ENCODE results near the gene RANGAP1.
"Not testable (repeated sequence)": the region's sequence is repeated elsewhere in the genome, so short reads cannot be mapped to it uniquely, and the experiment has no call there.

Gene RANGAP1

GRCh38 chr22:41261541-41262249 lies 24.3 kb downstream of the RANGAP1 start:
- no peak overlapping the region for H4K91ac ChIP-seq (ENCODE audit: low read length)
- peaks cover 21% of the 10 kb centered on the region for H3K4me1 ChIP-seq (ENCODE audit: control insufficient read depth, insufficient read depth, low read depth, low read length)
- H3K79me1 ChIP-seq (replicated peaks; ENCODE audit: low read length, poor library complexity, severe bottlenecking), result peaks cover 53% of the 10 kb centered on the region
- H2AK5ac ChIP-seq (ENCODE audit: low read length, severe bottlenecking), result no peak overlapping the region
- no peak overlapping the region for H3K4me3 ChIP-seq (ENCODE audit: insufficient read depth in 1 of 2, low read depth in 1 of 2, low read length in 2 of 2)
- H3K4me2 ChIP-seq (ENCODE audit: low read length, poor library complexity, severe bottlenecking), result no peak overlapping the region
- no peak overlapping the region for H3K4ac ChIP-seq (ENCODE audit: low read depth in 1 of 2, low read length in 2 of 2)
- H2BK12ac ChIP-seq (ENCODE audit: low read length in 2 of 2), result no peak overlapping the region
- H3K9me3 ChIP-seq (ENCODE audit: control insufficient read depth, low read length), result no peaks in the 10 kb centered on the region
- no peak overlapping the region for H2BK5ac ChIP-seq (ENCODE audit: low read depth, low read length, poor library complexity, severe bottlenecking)
- no peak overlapping the region for H3K27ac ChIP-seq (ENCODE audit: low read length, poor library complexity, severe bottlenecking)
- no peak overlapping the region for H3K18ac ChIP-seq (ENCODE audit: low read depth in 1 of 2, low read length in 2 of 2)
- no peak for DNase-seq
- no peak overlapping the region for H2AFZ ChIP-seq (ENCODE audit: low read depth, low read length)
- no peaks in the 10 kb centered on the region for H3K27me3 ChIP-seq (ENCODE audit: control insufficient read depth in 1 of 2, insufficient read depth in 1 of 2, low read length in 2 of 2)
- H3K9ac ChIP-seq (ENCODE audit: low read length), result no peak overlapping the region
- peaks cover 83 to 90% of the 10 kb centered on the region in 2 experiments for H3K36me3 ChIP-seq (ENCODE audit: control insufficient read depth in 1 of 2, insufficient read depth in 2 of 2, low read depth in 1 of 2, low read length in 2 of 2)
- WGBS, result 97% methylated on average over 12 of the region's 12 CpGs
- H3K14ac ChIP-seq (ENCODE audit: low read length in 2 of 2), result no peak overlapping the region
- no peak overlapping the region for H4K8ac ChIP-seq (ENCODE audit: low read length)
- H2BK15ac ChIP-seq (ENCODE audit: low read depth, poor library complexity, severe bottlenecking), result no peak overlapping the region
- H2BK120ac ChIP-seq (ENCODE audit: low read depth, low read length), result no peak overlapping the region
- no peak overlapping the region for H3K23ac ChIP-seq (ENCODE audit: low read length in 2 of 2)

GRCh38 chr22:41260871-41261270 lies 25.1 kb downstream of the RANGAP1 start:
- Histone ChIP-seq H3K23ac (ENCODE audit: low read length in 2 of 2) (no peak overlapping the region), H3K4me2 (ENCODE audit: low read length, poor library complexity, severe bottlenecking) (no peak overlapping the region), H3K27ac (ENCODE audit: low read length, poor library complexity, severe bottlenecking) (no peak overlapping the region), H2BK120ac (ENCODE audit: low read depth, low read length) (no peak overlapping the region), H4K8ac (ENCODE audit: low read length) (no peak overlapping the region), H2BK5ac (ENCODE audit: low read depth, low read length, poor library complexity, severe bottlenecking) (no peak overlapping the region), H3K4me1 (ENCODE audit: control insufficient read depth, insufficient read depth, low read depth, low read length) (peaks cover 30% of the 10 kb centered on the region), H3K36me3 (ENCODE audit: control insufficient read depth in 1 of 2, insufficient read depth in 2 of 2, low read depth in 1 of 2, low read length in 2 of 2) (peaks cover 88 to 91% of the 10 kb centered on the region in 2 experiments), H3K18ac (ENCODE audit: low read depth in 1 of 2, low read length in 2 of 2) (no peak overlapping the region), H3K9ac (ENCODE audit: low read length) (no peak overlapping the region), H3K79me1 (replicated peaks; ENCODE audit: low read length, poor library complexity, severe bottlenecking) (peaks cover 56% of the 10 kb centered on the region), H2BK12ac (ENCODE audit: low read length in 2 of 2) (no peak overlapping the region), H2AFZ (ENCODE audit: low read depth, low read length) (no peak overlapping the region), H3K4ac (ENCODE audit: low read depth in 1 of 2, low read length in 2 of 2) (no peak overlapping the region), H4K91ac (ENCODE audit: low read length) (no peak overlapping the region), H3K27me3 (ENCODE audit: control insufficient read depth in 1 of 2, insufficient read depth in 1 of 2, low read length in 2 of 2) (no peaks in the 10 kb centered on the region), H2BK15ac (ENCODE audit: low read depth, poor library complexity, severe bottlenecking) (no peak overlapping the region), H2AK5ac (ENCODE audit: low read length, severe bottlenecking) (no peak overlapping the region), H3K4me3 (ENCODE audit: insufficient read depth in 1 of 2, low read depth in 1 of 2, low read length in 2 of 2) (no peak overlapping the region), H3K14ac (ENCODE audit: low read length in 2 of 2) (no peak overlapping the region), H3K9me3 (ENCODE audit: control insufficient read depth, low read length) (no peaks in the 10 kb centered on the region)
- WGBS, result over 99% methylated on average over 7 of the region's 7 CpGs
- no peak for DNase-seq

GRCh38 chr22:41259756-41260155 lies 26.2 kb downstream of the RANGAP1 start:
- not testable (repeated sequence) for H2BK15ac ChIP-seq (ENCODE audit: low read depth, poor library complexity, severe bottlenecking); H2AK5ac ChIP-seq (ENCODE audit: low read length, severe bottlenecking); H2BK120ac ChIP-seq (ENCODE audit: low read depth, low read length); H3K9ac ChIP-seq (ENCODE audit: low read length); H2BK12ac ChIP-seq (ENCODE audit: low read length in 2 of 2); H4K91ac ChIP-seq (ENCODE audit: low read length); DNase-seq; H3K27me3 ChIP-seq (ENCODE audit: control insufficient read depth in 1 of 2, insufficient read depth in 1 of 2, low read length in 2 of 2); H3K27ac ChIP-seq (ENCODE audit: low read length, poor library complexity, severe bottlenecking); H4K8ac ChIP-seq (ENCODE audit: low read length); H3K18ac ChIP-seq (ENCODE audit: low read depth in 1 of 2, low read length in 2 of 2); H2BK5ac ChIP-seq (ENCODE audit: low read depth, low read length, poor library complexity, severe bottlenecking); H3K23ac ChIP-seq (ENCODE audit: low read length in 2 of 2); H2AFZ ChIP-seq (ENCODE audit: low read depth, low read length); H3K9me3 ChIP-seq (ENCODE audit: control insufficient read depth, low read length); H3K4me2 ChIP-seq (ENCODE audit: low read length, poor library complexity, severe bottlenecking); H3K4ac ChIP-seq (ENCODE audit: low read depth in 1 of 2, low read length in 2 of 2); H3K14ac ChIP-seq (ENCODE audit: low read length in 2 of 2); H3K4me3 ChIP-seq (ENCODE audit: insufficient read depth in 1 of 2, low read depth in 1 of 2, low read length in 2 of 2)
- Histone ChIP-seq H3K36me3 (ENCODE audit: control insufficient read depth in 1 of 2, insufficient read depth in 2 of 2, low read depth in 1 of 2, low read length in 2 of 2) (peaks cover 88 to 90% of the 10 kb centered on the region in 2 experiments), H3K4me1 (ENCODE audit: control insufficient read depth, insufficient read depth, low read depth, low read length) (peaks cover 31% of the 10 kb centered on the region), H3K79me1 (replicated peaks; ENCODE audit: low read length, poor library complexity, severe bottlenecking) (peaks cover 49% of the 10 kb centered on the region)
- WGBS, result over 99% methylated on average over 4 of the region's 4 CpGs

GRCh38 chr22:41257696-41258095 lies 28.3 kb downstream of the RANGAP1 start:
- Histone ChIP-seq H3K79me1 (replicated peaks; ENCODE audit: low read length, poor library complexity, severe bottlenecking) (peaks cover 40% of the 10 kb centered on the region), H3K4me3 (ENCODE audit: insufficient read depth in 1 of 2, low read depth in 1 of 2, low read length in 2 of 2) (no peak overlapping the region), H2BK12ac (ENCODE audit: low read length in 2 of 2) (no peak overlapping the region), H2BK15ac (ENCODE audit: low read depth, poor library complexity, severe bottlenecking) (no peak overlapping the region), H2BK120ac (ENCODE audit: low read depth, low read length) (no peak overlapping the region), H4K8ac (ENCODE audit: low read length) (no peak overlapping the region), H3K36me3 (ENCODE audit: control insufficient read depth in 1 of 2, insufficient read depth in 2 of 2, low read depth in 1 of 2, low read length in 2 of 2) (peaks cover 84 to 91% of the 10 kb centered on the region in 2 experiments), H3K27ac (ENCODE audit: low read length, poor library complexity, severe bottlenecking) (no peak overlapping the region), H2BK5ac (ENCODE audit: low read depth, low read length, poor library complexity, severe bottlenecking) (no peak overlapping the region), H2AFZ (ENCODE audit: low read depth, low read length) (no peak overlapping the region), H3K14ac (ENCODE audit: low read length in 2 of 2) (no peak overlapping the region), H3K23ac (ENCODE audit: low read length in 2 of 2) (no peak overlapping the region), H3K9me3 (ENCODE audit: control insufficient read depth, low read length) (no peaks in the 10 kb centered on the region), H3K27me3 (ENCODE audit: control insufficient read depth in 1 of 2, insufficient read depth in 1 of 2, low read length in 2 of 2) (no peaks in the 10 kb centered on the region), H3K4me1 (ENCODE audit: control insufficient read depth, insufficient read depth, low read depth, low read length) (peaks cover 22% of the 10 kb centered on the region), H3K4ac (ENCODE audit: low read depth in 1 of 2, low read length in 2 of 2) (no peak overlapping the region), H4K91ac (ENCODE audit: low read length) (peak overlapping the region; percentile 15), H3K9ac (ENCODE audit: low read length) (no peak overlapping the region), H3K18ac (ENCODE audit: low read depth in 1 of 2, low read length in 2 of 2) (peak overlapping the region in 1 of 2 experiments; percentile 25), H2AK5ac (ENCODE audit: low read length, severe bottlenecking) (peak overlapping the region; percentile 24), H3K4me2 (ENCODE audit: low read length, poor library complexity, severe bottlenecking) (no peak overlapping the region)
- 98% methylated on average over 11 of the region's 11 CpGs for WGBS
- no peak for DNase-seq

Data from mesenchymal stem cell (in vitro differentiated cells and primary cell).